Nephron progenitor cell (in vitro differentiated cells): ENCODE results near the gene RPP40.
"Not testable (repeated sequence)": the region's sequence is repeated elsewhere in the genome, so short reads cannot be mapped to it uniquely, and the experiment has no call there.

Source experiments
- DNase-seq: peaks from one replicate; pipeline ENCODE4 v3.0.0; 2021
- H3K27ac Mint-ChIP-seq: 2 replicates; pipeline ENCODE4 v1.8.0; 2021; ENCODE audit warnings: mild to moderate bottlenecking, moderate library complexity, mixed read lengths
- H3K27me3 Mint-ChIP-seq: 2 replicates; pipeline ENCODE4 v1.8.0; 2021; ENCODE audit warnings: mild to moderate bottlenecking, low read depth, mixed read lengths; ENCODE audit not compliant: poor library complexity
- H3K36me3 Mint-ChIP-seq: 2 replicates; pipeline ENCODE4 v1.8.0; 2021; ENCODE audit warnings: low read depth, mixed read lengths
- H3K4me1 Mint-ChIP-seq: 2 replicates; pipeline ENCODE4 v1.8.0; 2021; ENCODE audit warnings: mixed read lengths
- H3K4me3 Mint-ChIP-seq: 2 replicates; pipeline ENCODE4 v1.8.0; 2021; ENCODE audit warnings: mild to moderate bottlenecking, moderate library complexity, mixed read lengths
- H3K9me3 Mint-ChIP-seq: 2 replicates; pipeline ENCODE4 v1.8.0; 2021; ENCODE audit warnings: mild to moderate bottlenecking, moderate library complexity, mixed read lengths
- CTCF ChIP-seq: fragments of 200-600 bp; sonication (generic); IDR thresholded peaks from 2 replicates; pipeline ENCODE4 v1.5.0; 2021; ENCODE audit warnings: antibody characterized with exemption

RPP40 gene

GRCh38 chr6:5034328-5034727 is 30.5 kb upstream of the RPP40 start:
- Mint-ChIP-seq H3K4me3 (no peak overlapping the region), H3K27ac (peak overlapping the region; percentile 66), H3K4me1 (peaks cover 53% of the 10 kb centered on the region), H3K27me3 (peaks cover 3% of the 10 kb centered on the region), H3K36me3 (no peaks in the 10 kb centered on the region), H3K9me3 (no peaks in the 10 kb centered on the region)
- TF ChIP-seq CTCF: no peak
- DNase-seq: no peak

- H3K27me3 Mint-ChIP-seq, DNase-seq, H3K27ac Mint-ChIP-seq, H3K9me3 Mint-ChIP-seq, H3K36me3 Mint-ChIP-seq: not testable (repeated sequence)
- H3K4me3 Mint-ChIP-seq: peak overlapping the region; percentile 37
- peaks cover 53% of the 10 kb centered on the region for H3K4me1 Mint-ChIP-seq
Observed at GRCh38 chr6:5033214-5033904, 29.5 kb upstream of the RPP40 start.

- H3K27ac Mint-ChIP-seq, H3K27me3 Mint-ChIP-seq, H3K4me3 Mint-ChIP-seq, H3K36me3 Mint-ChIP-seq, H3K9me3 Mint-ChIP-seq: not testable (repeated sequence)
- H3K4me1 Mint-ChIP-seq: peaks cover 53% of the 10 kb centered on the region
- peak; percentile 22 for DNase-seq
Observed at GRCh38 chr6:5032706-5033105, 28.9 kb upstream of the RPP40 start.

- Mint-ChIP-seq H3K27me3 (peaks cover 10% of the 10 kb centered on the region), H3K9me3 (no peaks in the 10 kb centered on the region), H3K36me3 (no peaks in the 10 kb centered on the region), H3K27ac (no peak overlapping the region), H3K4me1 (peaks cover 53% of the 10 kb centered on the region), H3K4me3 (no peak overlapping the region)
- DNase-seq: no peak
- no peak for TF ChIP-seq CTCF
Observed at GRCh38 chr6:5031150-5031549, 27.3 kb upstream of the RPP40 start.

- no peak overlapping the region for H3K4me3 Mint-ChIP-seq
- H3K36me3 Mint-ChIP-seq: no peaks in the 10 kb centered on the region
- no peaks in the 10 kb centered on the region for H3K9me3 Mint-ChIP-seq
- peak; percentile 70 for TF ChIP-seq CTCF
- H3K27ac Mint-ChIP-seq: no peak overlapping the region
- peaks cover 53% of the 10 kb centered on the region for H3K4me1 Mint-ChIP-seq
- peaks cover 10% of the 10 kb centered on the region for H3K27me3 Mint-ChIP-seq
- peak; percentile 87 for DNase-seq
Observed at GRCh38 chr6:5030596-5031136, 26.8 kb upstream of the RPP40 start.

- H3K4me1 Mint-ChIP-seq: peaks cover 57% of the 10 kb centered on the region
- H3K36me3 Mint-ChIP-seq: no peaks in the 10 kb centered on the region
- no peaks in the 10 kb centered on the region for H3K9me3 Mint-ChIP-seq
- peaks cover 10% of the 10 kb centered on the region for H3K27me3 Mint-ChIP-seq
- no peak for DNase-seq
- no peak overlapping the region for H3K27ac Mint-ChIP-seq
- H3K4me3 Mint-ChIP-seq: no peak overlapping the region
- no peak for TF ChIP-seq CTCF
Observed at GRCh38 chr6:5029609-5030008, 25.8 kb upstream of the RPP40 start.

- TF ChIP-seq CTCF: no peak
- Mint-ChIP-seq H3K36me3 (no peaks in the 10 kb centered on the region), H3K4me1 (peaks cover 54% of the 10 kb centered on the region), H3K4me3 (no peak overlapping the region), H3K27me3 (peaks cover 10% of the 10 kb centered on the region), H3K9me3 (no peaks in the 10 kb centered on the region), H3K27ac (no peak overlapping the region)
- DNase-seq: no peak
Observed at GRCh38 chr6:5028921-5029320, 25.1 kb upstream of the RPP40 start.
